GM12891 (cell line): ENCODE data around the gene PSMD14.
"Not testable (repeated sequence)": the region's sequence is repeated elsewhere in the genome, so short reads cannot be mapped to it uniquely, and the experiment has no call there.

Source experiments
- DNase-seq: peaks from one replicate; pipeline ENCODE4 v3.0.0; 2011; ENCODE audit warnings: low spot score; ENCODE audit not compliant: insufficient read length
- FAIRE-seq: peaks from 2 replicates; lab custom pipeline; 2011; peaks lifted over from hg19 to GRCh38; lab: Jason Lieb, UNC
- PAX5 ChIP-seq: IDR thresholded peaks from 2 replicates; pipeline ENCODE4 v1.6.1; 2011; ENCODE audit warnings: low read length, moderate library complexity, mild to moderate bottlenecking; ENCODE audit not compliant: insufficient read depth, severe bottlenecking
- POLR2A ChIP-seq: IDR thresholded peaks from 2 replicates; pipeline ENCODE4 v1.6.1; 2011; ENCODE audit warnings: low read depth, low read length, control low read depth
- POLR2AphosphoS5 ChIP-seq: IDR thresholded peaks from 2 replicates; pipeline ENCODE4 v1.6.1; 2011; ENCODE audit warnings: low read depth, low read length, control low read depth
- POU2F2 ChIP-seq: IDR thresholded peaks from 2 replicates; pipeline ENCODE4 v1.6.1; 2011; ENCODE audit warnings: low read depth, mild to moderate bottlenecking, control low read depth, low read length, moderate library complexity
- SPI1 ChIP-seq: IDR thresholded peaks from 2 replicates; pipeline ENCODE4 v1.6.1; 2011; ENCODE audit warnings: low read depth, low read length, control low read depth
- TAF1 ChIP-seq: IDR thresholded peaks from 2 replicates; pipeline ENCODE4 v1.6.1; 2011; ENCODE audit warnings: low read depth, low read length, control low read depth

The PSMD14 gene

GRCh38 chr2:161357097-161357496, 48.9 kb downstream of the PSMD14 start:
- TF ChIP-seq POU2F2: no peak
- no peak for TF ChIP-seq POLR2A
- TF ChIP-seq TAF1: no peak
- TF ChIP-seq SPI1: no peak
- no peak for TF ChIP-seq PAX5
- TF ChIP-seq POLR2AphosphoS5: no peak
- no peak for DNase-seq
- no peak for FAIRE-seq

GRCh38 chr2:161358838-161359237, 50.6 kb downstream of the PSMD14 start:
- DNase-seq (no peak), FAIRE-seq (no peak)
- TF ChIP-seq POU2F2: no peak
- no peak for TF ChIP-seq POLR2A
- no peak for TF ChIP-seq POLR2AphosphoS5
- no peak for TF ChIP-seq SPI1
- no peak for TF ChIP-seq PAX5
- TF ChIP-seq TAF1: no peak

GRCh38 chr2:161360095-161360654, 52.0 kb downstream of the PSMD14 start:
- DNase-seq, FAIRE-seq: not testable (repeated sequence)

GRCh38 chr2:161362568-161363166, 54.4 kb downstream of the PSMD14 start:
- TF ChIP-seq SPI1 (no peak), POU2F2 (no peak), POLR2AphosphoS5 (no peak), TAF1 (no peak), PAX5 (no peak), POLR2A (no peak)
- DNase-seq (no peak), FAIRE-seq (no peak)

- TF ChIP-seq POU2F2 (no peak), POLR2A (no peak), SPI1 (no peak), TAF1 (no peak), PAX5 (no peak), POLR2AphosphoS5 (no peak)
- DNase-seq: no peak
- no peak for FAIRE-seq
Measured at GRCh38 chr2:161367675-161368074, 59.5 kb downstream of the PSMD14 start.

- FAIRE-seq (no peak), DNase-seq (no peak)
- TF ChIP-seq TAF1 (no peak), POLR2AphosphoS5 (no peak), POU2F2 (no peak), SPI1 (no peak), PAX5 (no peak), POLR2A (no peak)
Measured at GRCh38 chr2:161369311-161369710, 61.1 kb downstream of the PSMD14 start.

- no peak for DNase-seq
- TF ChIP-seq TAF1: no peak
- no peak for TF ChIP-seq SPI1
- no peak for TF ChIP-seq PAX5
- no peak for FAIRE-seq
Measured at GRCh38 chr2:161370981-161371380, 62.8 kb downstream of the PSMD14 start.

GRCh38 chr2:161371869-161372268, 63.6 kb downstream of the PSMD14 start:
- TF ChIP-seq PAX5 (no peak), TAF1 (no peak), POU2F2 (no peak), SPI1 (no peak), POLR2AphosphoS5 (no peak), POLR2A (no peak)
- FAIRE-seq: no peak
- DNase-seq: no peak

GRCh38 chr2:161373942-161374341, 65.7 kb downstream of the PSMD14 start:
- no peak for TF ChIP-seq POLR2A
- TF ChIP-seq POU2F2: no peak
- no peak for TF ChIP-seq SPI1
- no peak for TF ChIP-seq PAX5
- no peak for TF ChIP-seq POLR2AphosphoS5
- TF ChIP-seq TAF1: no peak
- DNase-seq: no peak
- FAIRE-seq: no peak

GRCh38 chr2:161374446-161374845, 66.2 kb downstream of the PSMD14 start:
- FAIRE-seq (no peak), DNase-seq (no peak)
- TF ChIP-seq POLR2AphosphoS5 (no peak), PAX5 (no peak), SPI1 (no peak), POLR2A (no peak), TAF1 (no peak), POU2F2 (no peak)
